ENCODE results near the gene TSEN54.

GRCh38 chr17:75573994-75574393, 57.7 kb downstream of the TSEN54 start:
- TF ChIP-seq GABPA (IDR thresholded peaks at IDR 0.05 in 1 of 2, conservative IDR thresholded peaks at IDR 0.05 in 1 of 2) (no peak), HNF4G (IDR thresholded peaks at IDR 0.05) (no peak), CTCF (IDR thresholded peaks at IDR 0.05; ENCODE audit: low read depth, low read length, missing input control) (no peak), REST (IDR thresholded peaks at IDR 0.05) (no peak), MAX (IDR thresholded peaks at IDR 0.05) (no peak), TAF1 (conservative IDR thresholded peaks at IDR 0.05) (no peak)
